DMS 273 (cell line): Measurements from ENCODE around the gene TEX2.

Experiments
- DNase-seq: peaks from one replicate; lab custom pipeline; 2025; ENCODE audit not compliant: unreplicated experiment; lab: John Stamatoyannopoulos, UW

Gene TEX2

DNA sequence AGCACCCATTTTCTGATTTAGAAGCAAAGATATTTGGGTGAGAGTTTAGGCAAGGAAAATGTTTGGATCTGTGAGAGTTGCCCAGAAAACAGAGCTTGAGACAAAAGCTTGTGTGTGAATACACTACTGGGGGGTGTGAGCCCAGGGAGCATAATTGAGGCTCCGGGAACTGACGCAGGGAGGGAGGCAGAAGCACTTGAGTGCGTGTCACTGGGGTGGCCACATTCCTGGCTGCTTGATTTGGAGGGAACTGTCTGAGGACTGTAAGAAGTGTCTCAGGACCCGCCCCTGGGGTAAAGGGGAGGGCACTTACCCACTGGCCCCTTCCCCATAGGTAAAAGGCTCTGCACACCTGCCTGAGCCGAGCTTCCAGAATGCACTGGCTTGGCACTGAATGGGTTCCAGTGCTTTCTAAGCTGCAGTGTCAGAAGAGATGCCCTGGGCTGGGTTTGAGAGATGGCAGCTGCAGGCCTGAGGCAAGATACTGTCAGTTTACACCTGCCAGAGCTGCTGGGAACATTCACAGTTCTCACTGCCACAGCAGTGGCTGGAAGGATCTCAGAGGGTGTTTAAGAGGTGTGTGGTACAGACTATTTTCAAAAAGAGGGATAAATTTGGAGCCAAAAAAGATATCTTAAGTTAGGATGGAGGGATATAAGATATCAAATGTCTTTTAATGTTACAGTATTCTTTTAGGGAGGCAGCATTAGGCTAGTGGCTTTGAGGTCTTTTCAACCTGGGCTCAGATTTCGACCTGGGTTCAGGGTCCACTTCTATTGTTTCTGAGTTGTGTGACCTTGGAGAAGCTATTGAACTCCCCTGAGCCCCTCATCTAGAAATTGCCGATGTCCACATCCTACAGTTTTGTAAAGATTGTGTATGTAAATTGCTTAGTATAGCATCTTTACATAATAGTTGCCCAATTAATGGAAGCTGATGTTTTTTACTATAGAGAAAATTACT lies 6.9 kb upstream of the TEX2 start:
- DNase-seq, result no peak

DNA sequence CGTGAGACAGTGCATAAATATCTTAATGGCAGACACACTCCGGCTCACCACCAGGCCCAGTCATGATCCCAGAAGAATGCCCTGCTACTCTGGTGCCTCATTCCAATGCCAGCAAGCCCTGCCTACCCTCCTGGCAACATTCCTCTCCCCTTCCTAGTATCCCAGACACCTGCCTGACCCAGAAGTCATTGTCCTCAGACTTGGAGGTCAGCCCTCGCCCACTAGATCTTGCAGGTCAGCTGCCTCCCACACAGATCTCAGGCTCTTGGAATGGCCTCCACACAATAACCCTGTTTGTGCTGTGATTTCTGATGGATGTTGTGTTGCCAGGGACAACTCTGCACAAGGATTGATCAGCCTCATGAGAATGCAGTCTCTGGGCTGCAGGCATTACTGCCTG lies 1.8 kb upstream of the TEX2 start:
- no peak for DNase-seq

DNA sequence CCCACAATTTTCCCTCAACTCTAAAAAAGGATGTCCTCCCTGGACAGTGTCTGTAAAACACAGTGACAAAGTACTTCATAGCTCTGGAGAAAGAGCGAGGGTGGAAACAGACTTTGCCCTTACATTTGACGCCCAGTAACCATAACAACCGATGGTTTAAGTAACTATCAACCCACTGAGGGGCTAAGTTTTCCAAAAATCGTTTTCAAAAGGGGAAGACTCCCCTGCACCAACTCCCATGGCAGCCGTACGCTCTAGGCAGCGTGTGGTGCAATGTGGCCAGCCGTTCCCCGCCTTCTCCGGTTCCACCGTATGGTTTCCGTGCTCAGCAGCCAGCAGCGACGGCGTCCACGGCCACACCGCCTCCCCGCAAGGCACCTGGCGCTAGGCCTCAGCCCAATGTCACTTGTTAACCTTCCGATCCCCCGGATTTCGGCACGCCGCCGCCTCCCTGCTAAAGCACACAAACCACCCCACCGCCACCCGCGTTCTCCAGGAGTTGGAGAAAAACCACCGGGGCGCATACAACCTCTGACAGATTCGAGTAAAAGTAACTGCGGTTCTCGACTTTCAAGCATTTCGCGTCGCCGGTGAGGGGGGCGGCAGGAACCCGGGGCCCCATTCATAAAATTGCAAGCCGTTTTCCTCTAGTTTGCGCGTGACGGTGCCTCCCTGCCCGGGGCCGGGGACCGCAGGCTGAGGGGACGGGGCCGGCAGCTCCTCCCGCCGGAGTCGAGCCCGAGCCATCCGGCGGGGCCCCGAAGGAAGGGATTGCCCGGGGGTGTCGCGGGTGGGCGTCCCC lies 661 bp downstream of the TEX2 start:
- DNase-seq, result peak; percentile 78

DNA sequence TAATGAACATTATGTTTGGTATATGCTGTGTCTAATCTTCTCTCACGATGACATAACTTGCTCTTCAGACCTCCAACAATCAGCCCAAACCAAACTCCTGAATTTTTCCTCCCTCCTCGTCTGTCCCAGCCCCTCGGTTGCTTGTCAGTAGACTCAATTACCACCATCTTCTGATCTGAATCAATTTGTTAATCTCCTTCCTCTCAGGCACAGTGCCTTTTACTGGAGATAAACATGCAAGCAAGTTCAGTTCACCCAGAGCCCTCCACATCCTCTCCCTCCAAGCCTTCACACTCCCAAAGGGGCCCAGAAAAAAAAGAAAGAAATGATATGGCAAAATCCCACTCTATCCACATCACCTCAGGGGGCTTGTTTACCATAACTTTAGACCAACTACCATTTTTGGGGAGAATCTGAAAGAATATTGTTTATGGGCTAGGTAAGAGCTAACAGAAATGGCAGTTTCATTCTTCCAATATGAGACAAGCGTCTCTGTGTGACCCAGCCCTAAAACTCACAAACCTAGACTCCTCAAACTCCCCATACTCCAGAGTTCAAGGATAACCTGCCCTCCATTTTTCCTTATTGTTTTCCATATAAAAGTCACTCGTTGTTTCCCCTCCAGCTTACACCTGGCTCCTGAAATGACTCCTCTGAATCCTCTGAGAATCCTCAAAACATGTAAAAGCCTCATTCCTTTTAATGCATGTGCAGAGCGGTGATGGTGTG lies 1.5 kb downstream of the TEX2 start:
- no peak for DNase-seq

DNA sequence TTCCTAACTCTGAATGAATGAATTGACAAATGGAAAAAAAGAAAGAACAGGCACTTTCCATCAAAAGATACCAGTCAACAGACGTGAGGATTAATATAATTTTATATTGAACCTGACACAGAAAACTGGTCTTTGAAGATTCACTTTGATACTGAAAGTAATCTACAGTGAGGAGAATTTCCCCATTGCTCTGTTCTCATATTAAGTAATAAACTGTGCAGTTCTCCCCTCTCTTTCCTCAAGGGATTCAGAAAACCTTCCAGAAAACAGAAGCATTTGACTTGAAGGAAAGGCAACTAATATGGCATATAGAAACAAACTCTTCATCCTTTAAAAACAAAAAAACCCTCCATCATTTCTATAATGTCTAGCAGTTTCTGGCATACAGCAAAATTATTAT lies 2.2 kb downstream of the TEX2 start:
- DNase-seq, result no peak

DNA sequence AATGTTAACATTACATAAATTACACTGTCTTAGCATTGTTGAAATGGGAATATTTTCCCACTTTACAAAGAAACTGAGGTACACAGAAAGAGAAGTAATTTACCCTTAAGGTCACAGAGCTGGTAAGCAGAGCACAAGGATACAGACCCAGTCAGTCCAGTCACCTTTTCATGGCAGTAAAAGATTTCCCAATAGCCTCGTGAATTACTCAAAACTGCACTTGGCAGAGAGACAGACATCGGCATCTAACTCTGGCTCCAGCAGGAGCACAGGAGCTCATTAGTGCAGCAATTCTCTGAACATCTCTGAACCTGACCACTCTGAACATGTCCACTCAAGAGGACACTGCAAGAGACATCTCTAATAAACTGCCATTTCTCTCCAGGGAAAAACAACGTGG lies 3.1 kb downstream of the TEX2 start:
- DNase-seq, result no peak

DNA sequence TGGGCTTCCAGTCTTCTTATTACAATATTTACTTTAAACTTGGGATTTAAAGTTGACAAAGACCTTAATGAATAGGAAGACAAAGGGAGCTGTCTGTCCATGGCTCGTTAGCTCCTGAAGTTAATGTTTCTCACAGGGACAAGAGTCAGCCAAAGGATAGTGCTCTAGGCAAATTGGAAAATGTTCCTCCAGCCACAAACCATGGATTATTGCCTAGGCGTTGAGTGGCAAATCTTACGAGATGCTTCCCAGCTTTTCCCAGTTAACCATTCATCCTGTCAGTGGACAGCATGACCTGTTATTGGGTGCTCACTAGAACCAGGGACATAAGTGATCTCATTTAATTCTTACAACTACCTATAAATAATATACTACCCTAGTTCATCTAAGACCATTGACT lies 3.6 kb downstream of the TEX2 start:
- no peak for DNase-seq

DNA sequence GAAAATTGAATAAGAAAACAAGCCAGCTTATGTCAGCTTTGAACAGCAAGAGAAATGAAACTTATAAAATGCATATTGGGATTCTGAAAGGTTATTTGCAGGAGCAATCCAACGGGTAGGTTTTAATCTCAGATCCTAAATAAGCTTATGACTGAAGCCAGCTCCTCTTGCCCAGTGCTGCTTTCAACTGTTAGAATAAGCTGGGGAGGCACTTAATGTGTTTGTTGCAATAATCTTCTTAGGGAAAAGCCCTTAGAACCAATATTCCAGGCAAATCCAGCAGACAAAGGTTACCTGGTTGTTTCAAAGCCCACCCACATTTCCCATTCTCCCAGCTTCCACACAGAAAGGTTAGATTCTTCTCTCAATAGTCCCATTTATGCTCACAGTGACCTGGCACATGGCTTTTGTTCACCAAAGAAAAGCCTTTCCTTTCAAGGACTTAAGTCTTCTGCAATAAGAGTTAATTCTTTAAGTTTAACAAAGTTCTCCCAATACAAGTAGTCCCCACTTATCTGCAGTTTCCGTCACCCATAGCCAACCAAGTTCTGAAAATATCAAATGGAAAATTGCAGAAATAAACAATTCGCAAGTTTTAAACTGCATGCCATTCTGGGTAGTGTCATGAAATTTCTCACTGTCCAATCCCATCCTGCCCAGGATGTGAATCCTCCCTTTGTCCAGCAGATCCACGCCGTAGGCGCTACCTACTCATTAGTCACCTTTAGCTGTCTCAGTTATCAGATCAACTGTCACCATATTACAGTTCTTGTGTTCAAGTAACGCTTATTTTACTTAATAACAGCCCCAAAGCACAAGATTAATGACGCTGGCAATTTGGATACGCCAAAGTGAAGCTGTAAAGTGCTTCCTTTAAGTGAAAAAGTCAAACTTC lies 5.9 kb downstream of the TEX2 start:
- no peak for DNase-seq

DNA sequence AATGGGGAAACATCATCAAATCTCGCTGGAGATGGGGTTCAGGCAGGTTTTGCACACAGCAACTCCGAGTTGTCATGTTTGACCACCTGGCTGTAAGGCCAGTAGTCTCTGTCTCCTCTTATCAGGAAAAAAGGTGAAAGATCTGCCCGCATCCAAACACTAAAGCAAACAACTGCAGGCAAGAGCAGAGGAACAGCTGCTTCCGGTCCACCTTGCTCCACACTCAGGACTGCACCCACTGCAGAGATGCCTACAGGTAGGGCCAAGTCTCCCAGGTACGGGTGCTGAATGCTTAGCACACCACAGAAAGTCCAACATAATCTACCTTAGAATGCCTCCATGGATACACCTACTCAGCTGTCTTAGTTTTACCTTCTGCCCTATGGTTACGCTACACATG lies 7.3 kb downstream of the TEX2 start:
- DNase-seq, result no peak

DNA sequence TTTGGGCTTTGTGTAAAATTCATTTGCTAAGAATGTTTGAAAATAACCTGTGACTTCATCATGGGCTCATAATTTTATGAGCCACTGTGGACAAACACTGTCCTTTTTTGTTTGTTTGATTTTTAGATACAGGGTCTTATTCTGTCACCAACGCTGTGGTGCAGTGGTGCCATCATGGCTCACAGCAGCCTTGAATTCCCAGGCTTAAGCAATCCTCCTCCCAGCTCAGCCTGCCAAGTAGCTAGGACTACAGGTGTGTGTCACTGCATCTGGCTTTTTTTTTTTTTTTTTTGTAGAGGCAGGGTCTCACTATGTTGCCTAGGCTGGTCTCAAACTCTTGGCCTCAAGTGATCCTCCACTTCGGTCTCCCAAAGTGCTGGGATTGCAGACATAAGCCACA lies 8.3 kb downstream of the TEX2 start:
- DNase-seq, result no peak

DNA sequence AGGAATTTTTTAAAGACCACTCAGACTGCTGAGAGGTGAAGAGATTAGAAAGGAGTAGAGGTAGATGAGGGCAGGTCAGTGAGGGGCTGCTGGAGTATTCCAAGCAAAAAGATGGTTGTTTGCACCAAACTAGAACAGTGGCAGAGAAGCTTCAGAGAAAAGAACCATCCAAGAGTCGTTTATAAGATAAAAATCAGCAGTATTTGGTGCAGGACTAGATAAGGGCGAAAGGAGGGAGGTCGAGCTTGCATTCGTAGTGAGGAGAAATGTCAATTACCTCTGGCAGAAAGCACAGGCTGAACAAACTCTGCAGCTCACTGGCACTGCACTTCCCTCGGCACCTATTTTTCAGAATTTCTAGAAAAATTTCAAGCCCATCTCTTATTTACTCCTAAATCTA lies 9.6 kb downstream of the TEX2 start:
- no peak for DNase-seq

DNA sequence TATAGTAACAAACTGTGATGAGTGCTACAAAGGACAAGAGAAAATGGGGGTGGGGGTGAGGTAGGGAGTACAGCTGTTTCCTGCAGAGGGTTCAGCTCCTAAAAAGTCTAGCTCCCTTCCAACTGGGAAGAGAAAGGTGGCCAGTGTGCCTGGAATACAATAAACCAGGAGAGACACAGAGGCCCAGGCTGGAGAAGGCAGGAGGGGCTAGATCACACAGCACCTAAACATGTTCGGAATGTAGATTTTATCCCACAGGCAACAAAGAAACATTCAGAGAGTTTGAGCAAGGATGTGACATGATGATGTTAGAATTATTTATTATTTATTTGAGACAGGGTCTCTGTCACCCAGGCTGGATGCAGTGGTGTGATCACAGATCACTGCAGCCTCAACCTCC lies 10.2 kb downstream of the TEX2 start:
- no peak for DNase-seq

DNA sequence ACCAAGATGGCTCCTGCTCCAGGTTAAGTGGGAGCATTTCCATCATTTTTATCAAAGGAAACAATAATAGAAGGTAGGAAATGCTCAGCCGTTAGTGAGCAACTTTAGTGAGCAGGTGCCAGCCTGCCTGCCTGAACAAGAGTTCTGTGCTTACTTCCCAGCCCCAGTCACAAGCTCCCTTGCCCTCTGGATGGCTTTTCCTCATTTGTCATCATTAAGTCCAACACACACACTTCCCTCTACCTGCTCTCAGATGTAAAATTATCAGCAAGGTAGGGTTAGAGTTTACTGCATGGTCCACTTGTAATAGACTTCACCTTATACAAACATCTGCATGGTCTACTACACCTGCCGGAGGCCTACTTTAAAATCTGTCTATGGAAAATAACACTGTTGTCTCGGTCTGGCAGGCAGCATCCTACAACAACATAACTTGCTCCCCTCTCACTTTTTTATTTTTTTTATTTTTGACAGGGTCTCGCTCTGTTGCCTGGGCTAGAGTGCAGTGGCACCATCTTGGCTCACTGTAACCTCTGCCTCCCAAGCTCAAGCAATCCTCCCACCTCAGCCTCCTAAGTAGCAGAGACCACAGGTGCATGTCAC lies 12.7 kb downstream of the TEX2 start:
- DNase-seq, result no peak

DNA sequence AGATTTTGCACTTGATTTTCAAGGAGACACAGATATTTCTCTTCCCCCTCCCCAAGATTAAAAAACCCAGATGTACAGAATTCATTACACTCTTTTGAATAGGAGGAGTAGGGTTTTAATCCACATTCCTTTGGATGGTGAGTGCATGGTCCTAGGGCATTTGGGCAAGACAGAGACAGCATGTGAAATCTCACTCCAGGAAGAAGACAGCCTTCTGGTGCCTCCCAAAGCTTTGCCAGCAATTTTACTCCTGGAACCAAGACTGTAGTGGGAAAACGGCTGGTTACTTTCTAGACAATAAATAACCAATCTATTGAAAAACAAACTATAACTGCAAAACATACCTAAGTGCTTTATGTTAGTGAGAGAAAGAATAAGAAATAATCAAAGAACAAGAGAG lies 15.2 kb downstream of the TEX2 start:
- DNase-seq, result no peak

DNA sequence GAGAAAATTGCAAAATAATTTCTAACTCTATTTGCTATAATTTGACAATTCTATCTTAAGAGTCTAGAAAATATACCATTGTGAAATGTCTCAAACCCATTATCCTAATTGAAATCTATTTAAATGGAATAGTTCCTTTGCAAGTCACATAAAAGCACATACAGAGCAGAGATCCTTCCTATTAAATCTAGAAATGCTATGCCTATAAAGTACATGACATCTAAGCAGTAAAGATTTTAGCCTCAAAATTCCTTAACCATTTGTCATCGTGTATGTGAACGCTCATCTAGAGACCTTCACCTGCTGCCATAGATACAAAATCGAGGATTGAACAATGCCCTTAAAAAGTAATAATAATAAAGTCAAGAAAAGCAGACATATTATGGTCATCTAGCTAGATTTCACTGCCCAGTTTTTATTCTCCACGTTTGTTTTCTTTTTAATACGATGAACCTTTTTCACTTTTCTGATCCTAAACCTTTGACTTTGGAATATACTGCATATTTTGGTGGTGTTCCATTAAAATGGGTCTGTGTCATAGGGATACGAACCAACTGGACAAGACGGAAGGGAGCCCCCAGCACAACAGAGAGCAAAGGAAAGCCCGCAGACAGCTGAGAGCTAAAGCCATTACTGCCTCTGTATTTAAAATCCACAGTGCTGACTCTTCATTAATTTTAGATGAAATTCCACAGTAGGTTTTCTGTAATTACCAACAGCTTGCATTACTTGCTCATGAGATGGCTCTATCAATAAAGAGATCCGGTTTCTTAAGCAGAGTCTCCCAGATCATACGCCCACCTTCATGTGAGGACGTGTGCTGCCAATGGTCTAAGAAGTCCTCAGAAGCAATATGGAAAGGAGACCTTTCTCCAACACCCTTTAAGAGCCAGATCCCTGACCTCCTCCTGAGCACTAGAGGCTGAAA lies 17.6 kb downstream of the TEX2 start:
- no peak for DNase-seq

DNA sequence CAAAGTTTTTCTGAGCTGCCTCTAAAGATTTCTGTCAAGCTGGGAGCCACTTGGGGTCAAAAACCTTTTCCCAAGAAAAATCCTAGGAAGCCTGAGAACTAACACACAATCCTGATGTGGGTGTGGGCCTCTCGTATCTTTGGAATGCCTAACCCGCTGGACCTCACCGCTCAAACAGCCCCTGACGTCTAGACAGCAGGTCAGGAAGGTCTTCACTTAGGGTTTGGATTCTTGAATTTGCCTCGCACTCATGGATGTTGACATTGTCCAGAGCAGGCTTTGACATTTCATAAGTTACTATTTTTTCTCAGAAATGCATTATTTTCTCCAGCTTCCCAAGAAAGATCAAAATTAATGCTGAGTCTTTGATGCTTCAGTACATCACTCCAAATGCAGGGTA lies 18.9 kb downstream of the TEX2 start:
- DNase-seq, result no peak

DNA sequence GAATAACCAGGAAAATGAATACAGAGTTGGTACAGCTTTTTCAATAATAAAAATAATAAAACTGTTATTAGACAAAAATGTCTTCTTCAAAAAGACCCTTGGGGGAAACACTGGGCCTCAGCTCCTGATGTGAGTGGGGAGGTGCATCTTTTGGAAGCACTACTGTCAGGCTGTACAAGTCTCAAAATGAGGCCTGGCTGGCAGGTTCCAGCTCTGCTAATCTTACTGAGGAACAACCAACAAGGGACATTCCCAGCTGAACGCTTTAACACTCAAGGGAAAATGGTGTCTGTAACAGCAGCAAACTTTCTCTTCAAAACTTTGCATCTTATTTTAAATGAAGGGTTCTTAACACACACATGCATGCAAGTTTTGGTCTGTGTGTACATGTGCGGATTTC lies 19.7 kb downstream of the TEX2 start:
- DNase-seq, result no peak

DNA sequence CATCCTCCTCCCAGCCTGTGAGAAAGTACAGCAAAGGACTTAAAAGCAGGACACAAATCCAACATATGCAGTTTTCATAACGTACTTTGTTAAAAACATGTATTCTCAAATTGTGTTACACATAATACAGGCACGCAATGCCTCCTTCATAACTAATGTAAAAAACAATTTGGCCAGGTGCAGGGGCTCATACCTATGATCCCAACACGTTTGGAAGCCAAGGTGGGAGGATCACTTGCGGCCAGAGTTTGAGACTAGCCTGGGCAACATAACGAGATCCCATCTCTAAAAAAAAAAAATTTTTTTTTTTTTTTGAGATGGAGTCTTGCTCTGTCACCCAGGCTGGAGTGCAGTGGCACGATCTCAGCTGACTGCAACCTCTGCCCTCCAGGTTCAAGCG lies 20.4 kb downstream of the TEX2 start:
- no peak for DNase-seq

DNA sequence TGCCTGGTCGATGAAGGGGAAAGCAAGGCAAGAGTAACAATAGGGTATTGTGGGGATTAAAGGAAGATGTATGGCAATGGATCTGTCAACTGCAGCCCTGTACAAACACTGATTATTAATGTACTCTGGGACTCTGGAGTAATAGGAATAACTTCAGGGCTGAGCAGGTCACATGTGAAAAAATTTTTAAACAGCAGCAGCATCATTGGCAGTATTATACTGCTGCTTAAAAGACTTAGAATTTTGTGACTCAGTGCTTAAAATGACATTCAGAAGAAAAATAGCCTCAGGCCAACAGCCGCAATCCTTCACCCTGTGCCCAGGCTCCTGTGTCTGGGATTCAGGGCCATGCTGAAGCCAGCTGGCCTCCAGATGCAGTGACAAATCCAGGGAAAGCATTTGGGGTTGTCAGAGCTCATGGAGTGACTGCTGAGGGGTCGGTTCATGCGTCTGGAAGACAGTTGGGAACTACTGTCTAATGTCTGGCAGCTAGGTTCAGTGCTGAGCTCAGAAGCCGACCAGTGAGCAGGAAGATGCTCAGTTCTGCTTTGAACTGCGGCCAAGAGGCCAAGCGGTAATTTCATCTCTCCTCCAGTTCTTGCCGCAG lies 22.2 kb downstream of the TEX2 start:
- peak; percentile 25 for DNase-seq
